K562 (cell line): Measurements from ENCODE around the gene ZFAND5. TPM values are rescaled to one million over a fixed set of nuclear protein-coding genes. Genes with fewer than 3 reads are reported as not detected.
A peak's percentile ranks its signal among the peaks of the same experiment; 100 is the strongest.

Experiments
- CC2D1A ChIP-seq: fragments of 450-650 bp; IDR thresholded peaks from 2 replicates; pipeline ENCODE4 v1.6.1; 2017; ENCODE audit warnings: mild to moderate bottlenecking
- HCFC1 ChIP-seq: IDR thresholded peaks from 2 replicates; pipeline ENCODE4 v1.6.1; 2012; ENCODE audit warnings: low read depth, low read length, improper control_type of control experiment
- L3MBTL2 ChIP-seq: fragments of 450-650 bp; IDR thresholded peaks from 2 replicates; pipeline ENCODE4 v1.6.1; 2016; ENCODE audit warnings: mild to moderate bottlenecking, moderate library complexity
- MEF2D ChIP-seq: conservative IDR thresholded peaks from 2 replicates; pipeline ENCODE4 v1.6.1; 2016; ENCODE audit warnings: low read depth, missing genetic modification characterization, missing compliant biosample characterization
- NR2C1 ChIP-seq, 2 experiments: fragments of 450-650 bp; IDR thresholded peaks; 2 replicates each; pipeline ENCODE4 v1.6.1; 2017; ENCODE audit warnings: mild to moderate bottlenecking in 2 of 2, antibody characterized with exemption in 1 of 2, inconsistent platforms in 1 of 2, missing compliant biosample characterization in 1 of 2, missing genetic modification characterization in 1 of 2
- NR4A1 ChIP-seq, 2 experiments: fragments of 250-450 bp in 1 of 2; fragments of 450-650 bp in 1 of 2; sonication (Bioruptor Pico) in 1 of 2; IDR thresholded peaks; 2 replicates each; pipeline versions ENCODE4 v1.4.0 to v1.6.1; 2016 to 2020; ENCODE audit warnings: mild to moderate bottlenecking in 2 of 2, missing compliant biosample characterization in 1 of 2, missing genetic modification characterization in 1 of 2, moderate library complexity in 1 of 2
- NRF1 ChIP-seq, 2 experiments: fragments of 450-650 bp; IDR thresholded peaks in 1 of 2; conservative IDR thresholded peaks in 1 of 2; 2 replicates each; pipeline ENCODE4 v1.6.1; 2014; ENCODE audit warnings: mild to moderate bottlenecking in 2 of 2
- RNF2 ChIP-seq: sonication (generic); IDR thresholded peaks from 2 replicates; pipeline ENCODE4 v1.6.1; 2016
- XRCC5 ChIP-seq: fragments of 200-400 bp; formaldehyde crosslinking; IDR thresholded peaks from 2 replicates; pipeline ENCODE4 v1.6.1; 2017; ENCODE audit warnings: low read depth, mild to moderate bottlenecking, low read length
- ZNF431 ChIP-seq: sonication (generic); formaldehyde crosslinking; IDR thresholded peaks from 2 replicates; pipeline ENCODE4 v1.8.0; 2022; ENCODE audit warnings: mild to moderate bottlenecking, missing genetic modification reagents
- polyA plus RNA-seq, 8 experiments: library from polyadenylated mRNA; depleted of rRNA in 4 of 8; stranded (reverse) in 5 of 8; unstranded in 3 of 8; fragments of >200 nt; fragmentation: Nextera tagmentation in 2 of 8; fragmentation: Illumina TruSeq in 1 of 8; extraction: Ambion mirVana in 2 of 8; extraction: Trizol in 1 of 8; gene quantifications; 2 replicates each; pipeline versions ENCODE4 v1.2.1 to v1.2.3, GENCODE V29; 2011 to 2014; ENCODE audit warnings: inconsistent platforms in 1 of 8, missing spikeins in 1 of 8
- total RNA-seq, 7 experiments: library from RNA; depleted of rRNA in 6 of 7; stranded (reverse); fragments of >200 nt in 6 of 7; fragmentation: Illumina TruSeq in 2 of 7; extraction: Trizol in 2 of 7; gene quantifications; 2 replicates each; pipeline versions ENCODE4 v1.2.1 to v1.2.3, GENCODE V29; 2011 to 2021; ENCODE audit warnings: low replicate concordance in 1 of 7
- TF ChIP-seq, protein P1 (sequence below): fragments of 450-650 bp; IDR thresholded peaks from 2 replicates; pipeline ENCODE4 v1.6.1; 2016; ENCODE audit warnings: mild to moderate bottlenecking, moderate library complexity
- TF ChIP-seq, protein P2 (sequence below): sonication (generic); formaldehyde crosslinking; IDR thresholded peaks from 2 replicates; pipeline ENCODE4 v1.9.0; 2022; ENCODE audit warnings: mild to moderate bottlenecking, missing genetic modification reagents

Gene ZFAND5
- total and polyA plus RNA-seq, 9 of the 15 experiments (the other 6 are each of a cell fraction or from before 2014, with no cell fraction given), result 12.7 to 64.2 (median 34.5) TPM

DNA sequence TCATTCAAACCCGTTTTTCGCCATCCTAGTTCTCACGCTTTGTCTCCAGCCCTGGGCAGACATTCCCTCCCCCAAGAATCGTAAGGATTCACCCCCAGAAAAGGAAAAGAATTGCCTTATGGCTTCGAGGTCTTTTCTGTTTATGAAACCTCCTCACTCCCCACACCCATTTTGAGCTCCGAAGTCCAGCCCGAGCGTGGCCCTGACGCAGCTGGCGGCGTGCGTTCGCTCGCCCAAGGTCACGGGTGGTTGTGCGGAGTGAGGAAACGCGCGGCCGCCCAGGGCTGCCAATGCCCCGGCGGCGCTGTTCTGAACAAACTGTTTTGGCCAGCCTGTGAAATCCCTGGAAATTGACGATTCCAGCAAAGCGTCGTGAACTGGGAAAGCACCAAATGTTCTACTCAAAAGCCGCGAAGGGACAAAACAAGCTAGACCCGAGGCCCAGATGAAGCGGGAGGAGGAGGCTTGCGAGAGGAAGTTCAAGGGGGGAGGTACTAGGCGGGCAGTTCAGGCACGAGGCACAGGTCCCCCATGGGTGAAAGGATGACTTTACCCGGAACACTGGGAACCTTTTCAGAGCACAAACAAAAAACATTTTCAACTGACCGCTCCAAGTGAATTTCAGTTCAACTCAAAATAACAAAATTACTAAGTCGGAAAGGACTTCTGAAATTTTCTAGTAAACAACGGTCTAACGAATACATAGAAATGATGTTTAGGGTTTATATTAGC is 683 bp upstream of the ZFAND5 start (continued):
- TF ChIP-seq, protein P1, sequence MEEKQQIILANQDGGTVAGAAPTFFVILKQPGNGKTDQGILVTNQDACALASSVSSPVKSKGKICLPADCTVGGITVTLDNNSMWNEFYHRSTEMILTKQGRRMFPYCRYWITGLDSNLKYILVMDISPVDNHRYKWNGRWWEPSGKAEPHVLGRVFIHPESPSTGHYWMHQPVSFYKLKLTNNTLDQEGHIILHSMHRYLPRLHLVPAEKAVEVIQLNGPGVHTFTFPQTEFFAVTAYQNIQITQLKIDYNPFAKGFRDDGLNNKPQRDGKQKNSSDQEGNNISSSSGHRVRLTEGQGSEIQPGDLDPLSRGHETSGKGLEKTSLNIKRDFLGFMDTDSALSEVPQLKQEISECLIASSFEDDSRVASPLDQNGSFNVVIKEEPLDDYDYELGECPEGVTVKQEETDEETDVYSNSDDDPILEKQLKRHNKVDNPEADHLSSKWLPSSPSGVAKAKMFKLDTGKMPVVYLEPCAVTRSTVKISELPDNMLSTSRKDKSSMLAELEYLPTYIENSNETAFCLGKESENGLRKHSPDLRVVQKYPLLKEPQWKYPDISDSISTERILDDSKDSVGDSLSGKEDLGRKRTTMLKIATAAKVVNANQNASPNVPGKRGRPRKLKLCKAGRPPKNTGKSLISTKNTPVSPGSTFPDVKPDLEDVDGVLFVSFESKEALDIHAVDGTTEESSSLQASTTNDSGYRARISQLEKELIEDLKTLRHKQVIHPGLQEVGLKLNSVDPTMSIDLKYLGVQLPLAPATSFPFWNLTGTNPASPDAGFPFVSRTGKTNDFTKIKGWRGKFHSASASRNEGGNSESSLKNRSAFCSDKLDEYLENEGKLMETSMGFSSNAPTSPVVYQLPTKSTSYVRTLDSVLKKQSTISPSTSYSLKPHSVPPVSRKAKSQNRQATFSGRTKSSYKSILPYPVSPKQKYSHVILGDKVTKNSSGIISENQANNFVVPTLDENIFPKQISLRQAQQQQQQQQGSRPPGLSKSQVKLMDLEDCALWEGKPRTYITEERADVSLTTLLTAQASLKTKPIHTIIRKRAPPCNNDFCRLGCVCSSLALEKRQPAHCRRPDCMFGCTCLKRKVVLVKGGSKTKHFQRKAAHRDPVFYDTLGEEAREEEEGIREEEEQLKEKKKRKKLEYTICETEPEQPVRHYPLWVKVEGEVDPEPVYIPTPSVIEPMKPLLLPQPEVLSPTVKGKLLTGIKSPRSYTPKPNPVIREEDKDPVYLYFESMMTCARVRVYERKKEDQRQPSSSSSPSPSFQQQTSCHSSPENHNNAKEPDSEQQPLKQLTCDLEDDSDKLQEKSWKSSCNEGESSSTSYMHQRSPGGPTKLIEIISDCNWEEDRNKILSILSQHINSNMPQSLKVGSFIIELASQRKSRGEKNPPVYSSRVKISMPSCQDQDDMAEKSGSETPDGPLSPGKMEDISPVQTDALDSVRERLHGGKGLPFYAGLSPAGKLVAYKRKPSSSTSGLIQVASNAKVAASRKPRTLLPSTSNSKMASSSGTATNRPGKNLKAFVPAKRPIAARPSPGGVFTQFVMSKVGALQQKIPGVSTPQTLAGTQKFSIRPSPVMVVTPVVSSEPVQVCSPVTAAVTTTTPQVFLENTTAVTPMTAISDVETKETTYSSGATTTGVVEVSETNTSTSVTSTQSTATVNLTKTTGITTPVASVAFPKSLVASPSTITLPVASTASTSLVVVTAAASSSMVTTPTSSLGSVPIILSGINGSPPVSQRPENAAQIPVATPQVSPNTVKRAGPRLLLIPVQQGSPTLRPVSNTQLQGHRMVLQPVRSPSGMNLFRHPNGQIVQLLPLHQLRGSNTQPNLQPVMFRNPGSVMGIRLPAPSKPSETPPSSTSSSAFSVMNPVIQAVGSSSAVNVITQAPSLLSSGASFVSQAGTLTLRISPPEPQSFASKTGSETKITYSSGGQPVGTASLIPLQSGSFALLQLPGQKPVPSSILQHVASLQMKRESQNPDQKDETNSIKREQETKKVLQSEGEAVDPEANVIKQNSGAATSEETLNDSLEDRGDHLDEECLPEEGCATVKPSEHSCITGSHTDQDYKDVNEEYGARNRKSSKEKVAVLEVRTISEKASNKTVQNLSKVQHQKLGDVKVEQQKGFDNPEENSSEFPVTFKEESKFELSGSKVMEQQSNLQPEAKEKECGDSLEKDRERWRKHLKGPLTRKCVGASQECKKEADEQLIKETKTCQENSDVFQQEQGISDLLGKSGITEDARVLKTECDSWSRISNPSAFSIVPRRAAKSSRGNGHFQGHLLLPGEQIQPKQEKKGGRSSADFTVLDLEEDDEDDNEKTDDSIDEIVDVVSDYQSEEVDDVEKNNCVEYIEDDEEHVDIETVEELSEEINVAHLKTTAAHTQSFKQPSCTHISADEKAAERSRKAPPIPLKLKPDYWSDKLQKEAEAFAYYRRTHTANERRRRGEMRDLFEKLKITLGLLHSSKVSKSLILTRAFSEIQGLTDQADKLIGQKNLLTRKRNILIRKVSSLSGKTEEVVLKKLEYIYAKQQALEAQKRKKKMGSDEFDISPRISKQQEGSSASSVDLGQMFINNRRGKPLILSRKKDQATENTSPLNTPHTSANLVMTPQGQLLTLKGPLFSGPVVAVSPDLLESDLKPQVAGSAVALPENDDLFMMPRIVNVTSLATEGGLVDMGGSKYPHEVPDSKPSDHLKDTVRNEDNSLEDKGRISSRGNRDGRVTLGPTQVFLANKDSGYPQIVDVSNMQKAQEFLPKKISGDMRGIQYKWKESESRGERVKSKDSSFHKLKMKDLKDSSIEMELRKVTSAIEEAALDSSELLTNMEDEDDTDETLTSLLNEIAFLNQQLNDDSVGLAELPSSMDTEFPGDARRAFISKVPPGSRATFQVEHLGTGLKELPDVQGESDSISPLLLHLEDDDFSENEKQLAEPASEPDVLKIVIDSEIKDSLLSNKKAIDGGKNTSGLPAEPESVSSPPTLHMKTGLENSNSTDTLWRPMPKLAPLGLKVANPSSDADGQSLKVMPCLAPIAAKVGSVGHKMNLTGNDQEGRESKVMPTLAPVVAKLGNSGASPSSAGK, result peak; percentile 92
- TF ChIP-seq L3MBTL2 (peak; percentile 93), NR4A1 (CRISPR knock-in tag; IDR thresholded peaks at IDR 0.05) (no peak), NR4A1 (tag; IDR thresholded peaks at IDR 0.05) (peak; percentile 53; the same call in 1 of the 2 replicates), NRF1 (conservative IDR thresholded peaks at IDR 0.05 in 1 of 2, IDR thresholded peaks at IDR 0.05 in 1 of 2) (no peak), MEF2D (tag) (peak; percentile 87), ZNF431 (CRISPR knock-in tag) (0 out of 2 replicates have a peak, but pooled peaks have one; percentile 47), NR2C1 (IDR thresholded peaks at IDR 0.05) (0 out of 2 replicates have a peak, but pooled peaks have one; percentile 40), NR2C1 (tag; IDR thresholded peaks at IDR 0.05) (no peak), RNF2 (peak; percentile 31; the same call in 1 of the 2 replicates), XRCC5 (0 out of 2 replicates have a peak, but pooled peaks have one; percentile 40), CC2D1A (no peak), HCFC1 (no peak)
- TF ChIP-seq, protein P2, sequence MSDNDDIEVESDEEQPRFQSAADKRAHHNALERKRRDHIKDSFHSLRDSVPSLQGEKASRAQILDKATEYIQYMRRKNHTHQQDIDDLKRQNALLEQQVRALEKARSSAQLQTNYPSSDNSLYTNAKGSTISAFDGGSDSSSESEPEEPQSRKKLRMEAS, result peak; percentile 40; the same call in 1 of the 2 replicates
